Smooth muscle cell (in vitro differentiated cells): ENCODE results near the gene ELAVL3. TPM values are rescaled to one million over a fixed set of nuclear protein-coding genes. Genes with fewer than 3 reads are reported as not detected.

ENCODE experiments used
- DNase-seq: peaks from one replicate; lab custom pipeline; 2025; ENCODE audit not compliant: unreplicated experiment; lab: John Stamatoyannopoulos, UW
- H2AFZ ChIP-seq: fragments of 200-600 bp; sonication (generic); 2 replicates; pipeline ENCODE4 v1.6.0; 2016; ENCODE audit warnings: antibody characterized with exemption, low read depth, mild to moderate bottlenecking
- H3F3A ChIP-seq: fragments of 200-600 bp; sonication (generic); 2 replicates; pipeline ENCODE4 v1.6.0; 2017; ENCODE audit warnings: antibody characterized with exemption, low read depth
- H3K27ac ChIP-seq: fragments of 200-600 bp; sonication (generic); 2 replicates; pipeline ENCODE4 v1.5.1; 2016; ENCODE audit warnings: low read depth, mild to moderate bottlenecking
- H3K27me3 ChIP-seq: fragments of 200-600 bp; sonication (generic); 2 replicates; pipeline ENCODE4 v1.6.1; 2016; ENCODE audit warnings: low read depth, mild to moderate bottlenecking
- H3K36me3 ChIP-seq: fragments of 200-600 bp; sonication (generic); 2 replicates; pipeline ENCODE4 v1.5.1; 2016; ENCODE audit warnings: low read depth
- H3K4me1 ChIP-seq: fragments of 200-600 bp; sonication (generic); 2 replicates; pipeline ENCODE4 v1.5.1; 2016; ENCODE audit warnings: low read depth
- H3K4me2 ChIP-seq: fragments of 200-600 bp; sonication (generic); 2 replicates; pipeline ENCODE4 v1.6.0; 2016; ENCODE audit warnings: mild to moderate bottlenecking
- H3K4me3 ChIP-seq: fragments of 200-600 bp; sonication (generic); 2 replicates; pipeline ENCODE4 v1.5.1; 2016; ENCODE audit warnings: mild to moderate bottlenecking
- H3K79me2 ChIP-seq: fragments of 200-600 bp; sonication (generic); 2 replicates; pipeline ENCODE4 v1.6.0; 2016; ENCODE audit warnings: low read depth, mild to moderate bottlenecking
- H3K9ac ChIP-seq: fragments of 200-600 bp; sonication (generic); 2 replicates; pipeline ENCODE4 v1.6.0; 2016; ENCODE audit warnings: low read depth
- H3K9me3 ChIP-seq: fragments of 200-600 bp; sonication (generic); replicated peaks from 2 replicates; pipeline ENCODE4 v1.5.1; 2016; ENCODE audit warnings: low read depth
- H4K20me1 ChIP-seq: fragments of 200-600 bp; sonication (generic); 2 replicates; pipeline ENCODE4 v1.6.0; 2016; ENCODE audit warnings: low read depth
- WGBS: methylation state at CpG from one replicate; pipeline ENCODE4 v1.1.7; 2016; ENCODE audit warnings: low lambda C conversion rate; 5-methylcytosine and 5-hydroxymethylcytosine counted together
- polyA plus RNA-seq: library from polyadenylated mRNA; unstranded; fragments of >200 nt; fragmentation: Nextera tagmentation; extraction: Ambion mirVana; gene quantifications from 2 replicates; pipeline ENCODE4 v1.2.1, GENCODE V29; 2016
- total RNA-seq: library from RNA; depleted of rRNA; stranded (reverse); fragments of >200 nt; gene quantifications from 2 replicates; pipeline ENCODE4 v1.2.3, GENCODE V29; 2014
- TF ChIP-seq, protein P1 (sequence below): fragments of 200-600 bp; sonication (generic); IDR thresholded peaks from 2 replicates; pipeline ENCODE4 v1.5.1; 2017; ENCODE audit warnings: borderline replicate concordance, mild to moderate bottlenecking, antibody characterized with exemption; ENCODE audit not compliant: insufficient read depth, poor library complexity, severe bottlenecking

Gene ELAVL3
- total and polyA plus RNA-seq, 2 experiments from 2014 or later: not detected

DNA sequence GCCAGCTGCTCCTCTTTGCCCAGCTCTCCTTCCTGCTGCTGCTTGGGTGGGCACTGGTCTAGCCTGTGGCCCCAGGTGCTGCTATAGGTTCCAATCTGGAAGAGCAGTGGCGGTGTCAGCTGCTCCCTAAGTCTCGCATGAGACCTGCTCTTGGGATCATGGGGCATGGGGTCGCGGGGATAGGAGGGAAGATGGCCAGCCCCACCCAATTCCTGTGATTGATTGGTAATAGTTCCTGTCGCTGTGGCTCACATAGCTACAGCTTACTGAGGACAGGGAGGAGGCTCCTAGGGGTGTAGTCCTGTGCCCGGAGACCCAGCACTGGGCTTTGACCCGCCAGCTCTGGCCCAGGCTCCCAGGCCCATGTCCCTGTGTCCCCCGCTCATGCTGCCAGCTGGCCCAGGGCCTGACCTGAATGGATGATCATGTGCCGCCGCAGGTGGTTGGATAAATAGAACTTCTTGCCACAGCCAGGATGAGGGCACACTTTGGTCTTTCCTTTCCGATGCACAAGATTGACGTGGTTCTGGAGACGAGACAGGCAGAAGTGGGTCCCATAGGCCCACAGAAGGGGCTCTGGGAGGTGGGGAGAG is 4.5 kb upstream of the ELAVL3 start:
- no peaks in the 10 kb centered on the region for H3K79me2 ChIP-seq
- H3F3A ChIP-seq: no peaks in the 10 kb centered on the region
- no peak for DNase-seq
- no peak overlapping the region for H3K9ac ChIP-seq
- 97% methylated on average over 13 of the region's 13 CpGs for WGBS
- no peak overlapping the region for H3K27ac ChIP-seq
- no peak overlapping the region for H2AFZ ChIP-seq
- no peak overlapping the region for H3K4me2 ChIP-seq
- TF ChIP-seq, protein P1, sequence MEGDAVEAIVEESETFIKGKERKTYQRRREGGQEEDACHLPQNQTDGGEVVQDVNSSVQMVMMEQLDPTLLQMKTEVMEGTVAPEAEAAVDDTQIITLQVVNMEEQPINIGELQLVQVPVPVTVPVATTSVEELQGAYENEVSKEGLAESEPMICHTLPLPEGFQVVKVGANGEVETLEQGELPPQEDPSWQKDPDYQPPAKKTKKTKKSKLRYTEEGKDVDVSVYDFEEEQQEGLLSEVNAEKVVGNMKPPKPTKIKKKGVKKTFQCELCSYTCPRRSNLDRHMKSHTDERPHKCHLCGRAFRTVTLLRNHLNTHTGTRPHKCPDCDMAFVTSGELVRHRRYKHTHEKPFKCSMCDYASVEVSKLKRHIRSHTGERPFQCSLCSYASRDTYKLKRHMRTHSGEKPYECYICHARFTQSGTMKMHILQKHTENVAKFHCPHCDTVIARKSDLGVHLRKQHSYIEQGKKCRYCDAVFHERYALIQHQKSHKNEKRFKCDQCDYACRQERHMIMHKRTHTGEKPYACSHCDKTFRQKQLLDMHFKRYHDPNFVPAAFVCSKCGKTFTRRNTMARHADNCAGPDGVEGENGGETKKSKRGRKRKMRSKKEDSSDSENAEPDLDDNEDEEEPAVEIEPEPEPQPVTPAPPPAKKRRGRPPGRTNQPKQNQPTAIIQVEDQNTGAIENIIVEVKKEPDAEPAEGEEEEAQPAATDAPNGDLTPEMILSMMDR: no peak
- H3K9me3 ChIP-seq: no peaks in the 10 kb centered on the region
- H3K4me3 ChIP-seq: no peak overlapping the region
- no peaks in the 10 kb centered on the region for H4K20me1 ChIP-seq
- H3K4me1 ChIP-seq: no peaks in the 10 kb centered on the region
- peaks cover 28% of the 10 kb centered on the region for H3K27me3 ChIP-seq
- H3K36me3 ChIP-seq: no peaks in the 10 kb centered on the region

DNA sequence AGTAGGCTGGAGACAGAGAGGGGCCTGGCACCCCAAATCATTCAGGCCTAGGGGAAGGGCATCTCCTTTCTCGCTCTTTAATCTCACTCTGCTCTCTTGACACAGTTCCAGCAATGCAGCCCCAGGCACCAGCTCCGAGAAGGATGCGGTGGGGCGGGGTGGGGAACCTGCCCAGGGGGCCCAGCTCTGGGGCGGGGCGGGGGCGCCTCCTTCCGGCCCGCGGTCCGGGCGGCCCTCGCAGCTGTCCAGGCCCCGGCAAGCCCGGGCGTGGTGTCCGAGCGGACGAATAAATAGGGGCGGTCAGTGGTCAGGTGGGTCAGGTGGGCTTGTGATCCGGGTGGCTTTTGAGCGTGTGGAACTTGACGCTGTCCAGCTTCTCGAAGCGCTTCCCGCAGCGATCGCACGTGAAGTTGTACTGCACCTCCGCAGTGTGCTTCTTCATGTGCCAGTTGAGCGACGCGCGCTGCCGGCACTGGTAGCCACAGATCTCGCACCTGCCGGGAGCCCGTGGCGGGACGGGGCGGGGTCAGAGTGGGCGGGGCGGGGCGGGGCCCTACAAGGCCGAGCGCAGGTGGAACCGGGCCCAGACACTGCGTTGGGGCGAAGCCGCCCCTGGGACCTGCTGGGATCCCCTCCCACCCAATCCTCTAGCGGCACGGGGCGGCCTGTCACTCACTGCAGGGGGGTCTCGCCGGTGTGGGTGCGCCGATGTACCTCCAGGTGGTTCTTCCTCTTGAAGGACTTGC is 2.7 kb upstream of the ELAVL3 start:
- no peak overlapping the region for H2AFZ ChIP-seq
- no peaks in the 10 kb centered on the region for H3K36me3 ChIP-seq
- H4K20me1 ChIP-seq: no peaks in the 10 kb centered on the region
- H3K27me3 ChIP-seq: peaks cover 46% of the 10 kb centered on the region
- H3K27ac ChIP-seq: no peak overlapping the region
- DNase-seq: no peak
- no peaks in the 10 kb centered on the region for H3K9me3 ChIP-seq
- TF ChIP-seq, protein P1: no peak
- WGBS: 87% methylated on average over 35 of the region's 57 CpGs
- no peaks in the 10 kb centered on the region for H3F3A ChIP-seq
- no peak overlapping the region for H3K4me3 ChIP-seq
- no peaks in the 10 kb centered on the region for H3K79me2 ChIP-seq
- H3K4me2 ChIP-seq: no peak overlapping the region
- no peaks in the 10 kb centered on the region for H3K4me1 ChIP-seq
- H3K9ac ChIP-seq: no peak overlapping the region

- Histone ChIP-seq H3K4me3 (peak overlapping the region; percentile 33), H3K27ac (no peak overlapping the region), H3K79me2 (no peaks in the 10 kb centered on the region), H3K9ac (no peak overlapping the region), H2AFZ (no peak overlapping the region), H3K9me3 (no peaks in the 10 kb centered on the region), H3K36me3 (no peaks in the 10 kb centered on the region), H3K27me3 (peaks cover 52% of the 10 kb centered on the region), H3K4me1 (no peaks in the 10 kb centered on the region), H3F3A (no peaks in the 10 kb centered on the region), H4K20me1 (no peaks in the 10 kb centered on the region), H3K4me2 (peak overlapping the region; percentile 84)
- 5% methylated on average over 47 of the region's 58 CpGs for WGBS
- peak; percentile 31 for DNase-seq
- TF ChIP-seq, protein P1: peak; percentile 84
These were observed 1.7 kb upstream of the ELAVL3 start for GRCh38 chr19:11482384-11483050.
